C1 segment of cervical spinal cord (tissue), 14 donors: ENCODE measurements around the gene CHCHD6.

Experiments used
- DNase-seq, 14 donors: peaks; one replicate each; lab custom pipeline; 2025; lab: John Stamatoyannopoulos, UW

Gene CHCHD6

GRCh38 chr3:126895178-126896066 is 191.4 kb downstream of the CHCHD6 start:
- DNase-seq: peak in 4 of 14 donors; percentile 5 to 69 (median 17)

GRCh38 chr3:126896067-126896441 is 192.0 kb downstream of the CHCHD6 start:
- DNase-seq: no peak

- no peak for DNase-seq
Observed at GRCh38 chr3:126896968-126897367, 192.9 kb downstream of the CHCHD6 start.

GRCh38 chr3:126897943-126898342 is 193.9 kb downstream of the CHCHD6 start:
- no peak for DNase-seq

GRCh38 chr3:126900859-126901540 is 197.0 kb downstream of the CHCHD6 start:
- no peak for DNase-seq

- DNase-seq: no peak
Observed at GRCh38 chr3:126901631-126902030, 197.6 kb downstream of the CHCHD6 start.

GRCh38 chr3:126903521-126903920 is 199.5 kb downstream of the CHCHD6 start:
- no peak for DNase-seq

GRCh38 chr3:126907557-126907956 is 203.5 kb downstream of the CHCHD6 start:
- peak in 1 of 14 donors; percentile 17 for DNase-seq

GRCh38 chr3:126908752-126909275 is 204.8 kb downstream of the CHCHD6 start:
- no peak for DNase-seq

GRCh38 chr3:126910231-126910630 is 206.2 kb downstream of the CHCHD6 start:
- no peak for DNase-seq

GRCh38 chr3:126911162-126912026 is 207.4 kb downstream of the CHCHD6 start:
- peak in 7 of 14 donors; percentile 25 to 55 (median 38) for DNase-seq

GRCh38 chr3:126912027-126912422 is 208.0 kb downstream of the CHCHD6 start:
- no peak for DNase-seq

- DNase-seq: no peak
Observed at GRCh38 chr3:126912491-126913195, 208.6 kb downstream of the CHCHD6 start.

- no peak for DNase-seq
Observed at GRCh38 chr3:126913524-126913923, 209.5 kb downstream of the CHCHD6 start.

GRCh38 chr3:126914226-126914625 is 210.2 kb downstream of the CHCHD6 start:
- DNase-seq: peak in 1 of 14 donors; percentile 26

- no peak for DNase-seq
Observed at GRCh38 chr3:126915015-126915414, 211.0 kb downstream of the CHCHD6 start.

- DNase-seq: no peak
Observed at GRCh38 chr3:126916546-126916945, 212.5 kb downstream of the CHCHD6 start.

GRCh38 chr3:126917232-126917804 is 213.3 kb downstream of the CHCHD6 start:
- DNase-seq: no peak

GRCh38 chr3:126918355-126918821 is 214.3 kb downstream of the CHCHD6 start:
- DNase-seq: no peak

GRCh38 chr3:126921085-126921824 is 217.2 kb downstream of the CHCHD6 start:
- no peak for DNase-seq
